Activated T-helper 2 cell treated with anti-CD3 and anti-CD28 coated beads, Interferon-gamma antibody, Interleukin-2, Interleukin-4, amounts not matched to agents 10 μg/mL and 5 μg/mL and 100 μg/mL, durations not matched to agents 14 hours and 24 hours and 36 hours (primary cell): Measurements from ENCODE around the gene NPAS3. TPM values are rescaled to one million over a fixed set of nuclear protein-coding genes. Genes with fewer than 3 reads are reported as not detected.

Source experiments
- DNase-seq: peaks from one replicate; pipeline ENCODE4 v3.0.0; 2021; ENCODE audit warnings: low spot score
- H3K27ac Mint-ChIP-seq: one replicate; pipeline ENCODE4 v1.8.0; 2021; ENCODE audit warnings: mixed read lengths
- H3K27me3 Mint-ChIP-seq: one replicate; pipeline ENCODE4 v1.8.0; 2021; ENCODE audit warnings: low read depth, mixed read lengths
- H3K36me3 Mint-ChIP-seq: one replicate; pipeline ENCODE4 v1.8.0; 2021; ENCODE audit warnings: low read depth, mixed read lengths
- H3K4me1 Mint-ChIP-seq: one replicate; pipeline ENCODE4 v1.8.0; 2021; ENCODE audit warnings: low read depth, mixed read lengths
- H3K4me3 Mint-ChIP-seq: one replicate; pipeline ENCODE4 v1.8.0; 2021; ENCODE audit warnings: low read depth, mild to moderate bottlenecking, moderate library complexity, mixed read lengths
- H3K9me3 Mint-ChIP-seq: one replicate; pipeline ENCODE4 v1.8.0; 2021; ENCODE audit warnings: mixed read lengths
- intact Hi-C: fragments of 100-400 bp; cut with micrococcal nuclease; formaldehyde crosslinking; loops from one replicate; pipeline ENCODE4 v1.15.1; 2023
- total RNA-seq: library from RNA; stranded (reverse); gene quantifications from 2 replicates; pipeline ENCODE4 v1.2.3, GENCODE V29; 2022

Gene NPAS3
- total RNA-seq, 1 donor from 2014 or later, result not detected

DNA sequence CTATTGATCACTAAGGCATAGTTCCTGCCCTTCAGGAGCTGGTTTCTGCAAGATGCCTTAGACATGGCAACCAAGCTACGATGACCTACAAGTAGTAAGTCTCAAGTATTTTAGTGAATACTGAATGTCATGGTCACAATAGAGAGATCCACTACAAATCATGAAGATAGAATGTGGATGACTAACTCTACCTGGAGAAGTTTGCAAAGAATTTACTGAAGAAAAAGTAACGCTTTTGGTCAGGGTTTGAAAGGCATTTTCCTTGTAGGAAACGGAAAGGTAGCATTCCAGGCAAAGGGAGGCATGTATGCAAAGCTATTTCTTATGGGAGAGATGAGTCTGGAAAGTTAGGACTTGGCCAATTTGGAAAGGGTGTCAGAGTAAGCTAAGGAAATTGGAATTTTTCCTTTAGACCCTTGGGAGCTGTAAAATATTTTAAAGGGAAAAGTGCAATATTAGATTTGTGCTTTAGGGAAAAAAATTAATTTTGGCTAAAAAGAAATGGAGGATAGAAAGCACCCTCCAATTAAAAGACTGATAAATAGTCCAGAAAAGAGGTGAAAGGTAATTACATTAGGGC is 634.7 kb downstream of the NPAS3 start:
- intact Hi-C loops, result no loop called here
- no peaks in the 10 kb centered on the region for H3K36me3 Mint-ChIP-seq
- no peak overlapping the region for H3K27ac Mint-ChIP-seq
- no peak for DNase-seq
- peaks cover 6% of the 10 kb centered on the region for H3K9me3 Mint-ChIP-seq
- H3K27me3 Mint-ChIP-seq, result no peaks in the 10 kb centered on the region
- no peak overlapping the region for H3K4me3 Mint-ChIP-seq
- H3K4me1 Mint-ChIP-seq, result no peaks in the 10 kb centered on the region

DNA sequence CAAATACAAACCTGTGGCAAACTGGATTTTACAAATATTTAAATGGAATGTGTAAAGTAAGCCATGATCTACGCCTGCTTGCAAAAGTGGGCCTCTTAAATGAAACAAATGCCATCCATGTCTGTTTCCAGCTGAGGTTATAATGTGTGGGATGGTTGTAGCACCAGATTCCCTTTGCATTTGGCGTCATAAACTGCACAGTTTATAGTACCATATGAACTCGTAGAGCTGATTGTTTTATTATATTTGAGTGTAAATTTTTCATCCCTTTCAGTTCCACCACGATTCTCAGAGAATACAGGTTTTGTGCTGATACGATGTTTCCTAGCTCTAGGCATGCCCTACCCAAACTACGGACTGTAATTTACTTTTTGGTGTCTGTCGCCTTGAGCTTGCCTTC is 637.3 kb downstream of the NPAS3 start:
- Mint-ChIP-seq H3K27me3 (no peaks in the 10 kb centered on the region), H3K36me3 (no peaks in the 10 kb centered on the region), H3K27ac (no peak overlapping the region), H3K9me3 (peaks cover 6% of the 10 kb centered on the region), H3K4me1 (no peaks in the 10 kb centered on the region), H3K4me3 (no peak overlapping the region)
- no peak for DNase-seq
- intact Hi-C loops, result no loop called here

DNA sequence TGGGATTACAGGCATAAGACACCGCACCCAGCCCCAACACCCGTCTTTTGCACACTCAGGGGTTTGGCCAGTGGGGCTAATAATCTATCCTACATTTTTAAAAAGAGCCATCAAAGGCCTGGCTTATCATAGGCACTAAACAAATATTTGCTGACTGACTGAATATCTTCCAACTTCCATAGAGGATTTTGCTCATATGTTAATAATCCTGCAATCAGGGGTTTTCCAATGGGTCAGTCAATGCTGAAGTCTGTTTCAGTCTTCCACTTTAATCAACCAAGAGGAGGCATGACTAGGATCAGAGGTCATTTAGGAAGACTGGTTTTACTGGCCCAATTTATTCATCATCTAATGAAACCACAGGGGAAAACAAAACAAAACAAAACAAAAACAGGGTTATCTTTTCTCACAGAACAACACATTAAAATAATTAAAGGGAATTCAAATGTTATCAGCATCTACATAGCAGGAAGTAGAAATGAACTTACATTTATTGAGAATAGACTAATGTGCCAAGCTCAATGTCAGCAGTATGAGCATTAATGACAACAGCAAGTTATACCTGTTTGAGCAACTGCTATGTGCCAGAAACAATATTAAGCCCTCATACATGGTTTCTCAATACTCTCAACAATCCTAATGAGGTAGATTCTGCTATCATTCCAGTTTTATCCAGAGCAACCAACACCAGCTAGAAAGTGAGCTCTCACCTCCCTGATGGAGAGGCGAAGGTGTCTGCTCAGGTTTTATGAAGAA is 640.0 kb downstream of the NPAS3 start:
- H3K27me3 Mint-ChIP-seq, result no peaks in the 10 kb centered on the region
- H3K9me3 Mint-ChIP-seq, result peaks cover 2% of the 10 kb centered on the region
- no peak overlapping the region for H3K4me3 Mint-ChIP-seq
- no peaks in the 10 kb centered on the region for H3K36me3 Mint-ChIP-seq
- no peaks in the 10 kb centered on the region for H3K4me1 Mint-ChIP-seq
- no peak overlapping the region for H3K27ac Mint-ChIP-seq
- DNase-seq, result no peak
- intact Hi-C loops, result no loop called here

DNA sequence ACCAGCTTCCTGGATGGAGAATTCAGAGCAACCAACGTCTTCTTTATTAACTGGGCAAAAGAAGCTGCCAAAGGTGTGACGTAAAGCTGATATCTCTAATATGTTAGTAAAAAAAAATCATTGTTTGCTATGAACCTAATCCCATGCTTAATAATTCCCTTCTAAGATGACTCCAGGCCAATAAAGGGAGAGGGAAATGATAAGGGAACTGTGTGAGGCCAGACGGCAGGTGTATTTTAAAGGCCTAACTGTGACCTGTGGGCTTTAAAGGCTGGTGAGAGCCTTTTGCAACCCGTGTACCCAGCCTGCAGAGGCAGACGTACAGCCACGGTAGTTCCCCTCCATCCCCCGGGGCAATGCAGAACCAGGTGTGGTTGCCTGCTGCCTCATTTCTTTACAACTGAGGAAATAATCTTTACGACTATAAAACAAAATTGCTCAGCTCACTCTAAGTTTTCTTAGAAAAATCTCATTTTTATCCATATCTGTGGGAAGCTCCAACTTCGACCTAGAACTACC is 641.6 kb downstream of the NPAS3 start:
- H3K36me3 Mint-ChIP-seq, result no peaks in the 10 kb centered on the region
- intact Hi-C loops, result no loop called here
- H3K4me3 Mint-ChIP-seq, result no peak overlapping the region
- no peak for DNase-seq
- H3K27ac Mint-ChIP-seq, result no peak overlapping the region
- H3K4me1 Mint-ChIP-seq, result no peaks in the 10 kb centered on the region
- H3K9me3 Mint-ChIP-seq, result no peaks in the 10 kb centered on the region
- H3K27me3 Mint-ChIP-seq, result no peaks in the 10 kb centered on the region

DNA sequence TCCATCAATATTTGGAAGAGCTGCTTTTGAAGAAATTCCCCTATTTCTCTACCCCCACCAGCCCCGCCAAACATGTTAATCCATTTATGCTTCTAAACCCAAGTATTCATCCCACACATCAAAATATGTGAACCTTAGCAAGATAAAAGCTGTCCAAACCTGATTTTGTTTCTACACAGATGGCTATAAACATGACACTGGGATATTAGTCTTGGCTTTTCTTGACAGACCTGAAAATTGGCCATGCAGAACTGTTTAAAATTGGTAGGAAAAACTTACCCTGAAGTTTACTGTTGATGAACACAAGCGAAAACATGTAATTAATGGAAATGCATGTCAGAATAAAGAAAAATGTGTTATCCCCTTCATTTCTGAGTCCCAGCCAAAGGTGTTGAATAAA is 642.2 kb downstream of the NPAS3 start:
- H3K4me1 Mint-ChIP-seq, result no peaks in the 10 kb centered on the region
- no peak overlapping the region for H3K27ac Mint-ChIP-seq
- H3K27me3 Mint-ChIP-seq, result no peaks in the 10 kb centered on the region
- H3K36me3 Mint-ChIP-seq, result no peaks in the 10 kb centered on the region
- H3K9me3 Mint-ChIP-seq, result no peaks in the 10 kb centered on the region
- no peak for DNase-seq
- intact Hi-C loops, result no loop called here
- H3K4me3 Mint-ChIP-seq, result no peak overlapping the region

DNA sequence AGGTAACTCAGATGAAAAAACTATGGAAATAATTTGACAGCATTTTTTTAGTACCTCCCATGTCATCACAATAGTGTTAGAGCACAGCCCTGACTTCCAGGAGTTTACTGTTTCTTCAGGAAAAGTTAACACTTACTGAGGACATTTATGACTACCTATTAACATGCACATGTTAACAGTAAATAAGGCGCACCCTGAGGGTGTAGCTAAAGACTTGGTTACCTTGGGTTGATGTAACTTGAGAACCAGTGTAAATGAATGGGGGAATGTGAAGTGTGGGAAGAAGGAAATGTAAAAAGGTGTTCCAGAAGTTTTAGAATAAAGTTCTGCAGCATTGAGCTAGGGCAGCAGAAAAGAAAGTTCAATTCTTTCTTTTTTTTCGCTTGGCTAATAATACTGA is 646.0 kb downstream of the NPAS3 start:
- no peak overlapping the region for H3K27ac Mint-ChIP-seq
- H3K9me3 Mint-ChIP-seq, result no peaks in the 10 kb centered on the region
- no peaks in the 10 kb centered on the region for H3K27me3 Mint-ChIP-seq
- no peak for DNase-seq
- H3K4me1 Mint-ChIP-seq, result no peaks in the 10 kb centered on the region
- intact Hi-C loops, result no loop called here
- H3K4me3 Mint-ChIP-seq, result no peak overlapping the region
- no peaks in the 10 kb centered on the region for H3K36me3 Mint-ChIP-seq

DNA sequence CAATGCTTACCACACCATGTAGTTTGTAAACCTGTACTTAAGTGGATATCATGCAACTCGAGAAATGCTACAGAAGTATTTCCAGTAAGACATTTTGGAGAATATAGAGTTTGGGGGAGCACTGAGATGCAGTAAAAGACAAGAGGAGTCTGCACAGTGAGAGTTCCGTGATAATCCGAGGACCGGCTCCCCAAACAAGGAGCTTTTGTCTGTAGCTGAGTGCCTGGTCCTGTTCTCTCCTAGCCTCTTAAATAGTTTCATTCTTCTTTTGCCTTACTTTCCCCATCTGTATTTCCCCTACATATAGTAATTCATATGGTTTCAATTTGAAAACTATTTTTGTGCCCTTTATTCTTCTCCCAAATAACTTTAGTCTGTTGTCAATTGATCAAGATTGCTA is 648.1 kb downstream of the NPAS3 start:
- H3K4me3 Mint-ChIP-seq, result no peak overlapping the region
- no peaks in the 10 kb centered on the region for H3K9me3 Mint-ChIP-seq
- no peak for DNase-seq
- no peak overlapping the region for H3K27ac Mint-ChIP-seq
- H3K27me3 Mint-ChIP-seq, result no peaks in the 10 kb centered on the region
- no peaks in the 10 kb centered on the region for H3K36me3 Mint-ChIP-seq
- intact Hi-C loops, result no loop called here
- no peaks in the 10 kb centered on the region for H3K4me1 Mint-ChIP-seq

DNA sequence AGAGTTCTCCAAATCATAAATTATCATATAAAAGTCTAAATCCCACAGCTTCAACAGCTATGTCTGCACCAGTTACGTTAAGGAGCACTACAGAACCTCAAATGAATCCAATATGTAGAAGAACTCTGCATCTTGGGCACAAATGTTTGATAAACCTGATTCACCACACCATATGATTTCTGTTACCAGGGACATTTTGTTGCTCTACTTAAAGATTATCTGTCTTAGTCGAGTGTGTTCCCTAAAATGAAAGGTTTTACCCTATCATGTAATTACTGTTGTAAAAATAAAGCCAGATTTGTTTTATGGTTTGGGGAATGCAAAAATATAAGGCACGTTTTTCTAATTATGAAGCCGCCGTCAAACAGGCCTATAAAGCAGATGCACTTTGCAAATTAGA is 649.1 kb downstream of the NPAS3 start:
- no peaks in the 10 kb centered on the region for H3K4me1 Mint-ChIP-seq
- H3K4me3 Mint-ChIP-seq, result no peak overlapping the region
- no peaks in the 10 kb centered on the region for H3K9me3 Mint-ChIP-seq
- intact Hi-C loops, result no loop called here
- no peak for DNase-seq
- H3K27ac Mint-ChIP-seq, result no peak overlapping the region
- H3K27me3 Mint-ChIP-seq, result no peaks in the 10 kb centered on the region
- no peaks in the 10 kb centered on the region for H3K36me3 Mint-ChIP-seq

DNA sequence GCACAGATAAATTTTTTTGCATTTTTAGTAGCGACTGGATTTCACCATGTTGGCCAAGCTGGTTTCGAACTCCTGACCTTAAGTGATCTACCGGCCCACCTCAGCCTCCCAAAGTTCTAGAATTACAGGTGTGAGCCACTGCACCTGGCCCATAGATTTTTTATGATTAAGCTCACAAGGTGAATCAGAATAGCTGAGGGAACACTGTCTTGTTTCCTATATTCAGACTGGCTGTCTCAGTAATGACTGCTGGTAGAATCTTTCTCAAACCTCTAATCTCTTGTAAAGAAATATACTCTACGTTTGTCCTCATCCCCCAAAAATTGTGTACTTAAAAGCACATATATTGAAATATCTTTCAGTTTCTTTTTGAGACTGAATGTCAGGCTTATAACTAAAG is 650.1 kb downstream of the NPAS3 start:
- Mint-ChIP-seq H3K4me3 (no peak overlapping the region), H3K27me3 (no peaks in the 10 kb centered on the region), H3K36me3 (no peaks in the 10 kb centered on the region), H3K9me3 (no peaks in the 10 kb centered on the region), H3K4me1 (no peaks in the 10 kb centered on the region), H3K27ac (no peak overlapping the region)
- no peak for DNase-seq
- intact Hi-C loops, result no loop called here

DNA sequence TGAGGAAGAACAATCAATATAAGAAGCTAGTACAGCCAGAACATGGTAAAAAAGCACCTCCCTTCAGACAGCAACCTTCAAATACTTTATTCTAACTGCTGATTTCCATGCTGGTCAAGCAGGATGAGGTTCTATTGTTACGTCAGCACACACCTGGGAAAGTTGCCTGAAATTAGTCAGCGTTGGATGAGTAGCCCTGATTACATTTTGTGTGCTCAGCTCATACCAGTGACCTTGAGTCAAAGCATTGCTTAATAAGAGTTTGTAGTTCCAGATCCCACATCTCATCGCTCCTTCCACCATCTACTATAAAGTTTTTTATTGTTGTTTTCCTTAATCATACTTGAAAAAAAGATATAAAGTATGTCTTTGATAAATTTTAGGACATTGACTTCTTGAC is 650.7 kb downstream of the NPAS3 start:
- H3K27me3 Mint-ChIP-seq, result no peaks in the 10 kb centered on the region
- no peak for DNase-seq
- intact Hi-C loops, result no loop called here
- H3K4me1 Mint-ChIP-seq, result no peaks in the 10 kb centered on the region
- H3K9me3 Mint-ChIP-seq, result no peaks in the 10 kb centered on the region
- no peak overlapping the region for H3K4me3 Mint-ChIP-seq
- H3K36me3 Mint-ChIP-seq, result no peaks in the 10 kb centered on the region
- no peak overlapping the region for H3K27ac Mint-ChIP-seq

DNA sequence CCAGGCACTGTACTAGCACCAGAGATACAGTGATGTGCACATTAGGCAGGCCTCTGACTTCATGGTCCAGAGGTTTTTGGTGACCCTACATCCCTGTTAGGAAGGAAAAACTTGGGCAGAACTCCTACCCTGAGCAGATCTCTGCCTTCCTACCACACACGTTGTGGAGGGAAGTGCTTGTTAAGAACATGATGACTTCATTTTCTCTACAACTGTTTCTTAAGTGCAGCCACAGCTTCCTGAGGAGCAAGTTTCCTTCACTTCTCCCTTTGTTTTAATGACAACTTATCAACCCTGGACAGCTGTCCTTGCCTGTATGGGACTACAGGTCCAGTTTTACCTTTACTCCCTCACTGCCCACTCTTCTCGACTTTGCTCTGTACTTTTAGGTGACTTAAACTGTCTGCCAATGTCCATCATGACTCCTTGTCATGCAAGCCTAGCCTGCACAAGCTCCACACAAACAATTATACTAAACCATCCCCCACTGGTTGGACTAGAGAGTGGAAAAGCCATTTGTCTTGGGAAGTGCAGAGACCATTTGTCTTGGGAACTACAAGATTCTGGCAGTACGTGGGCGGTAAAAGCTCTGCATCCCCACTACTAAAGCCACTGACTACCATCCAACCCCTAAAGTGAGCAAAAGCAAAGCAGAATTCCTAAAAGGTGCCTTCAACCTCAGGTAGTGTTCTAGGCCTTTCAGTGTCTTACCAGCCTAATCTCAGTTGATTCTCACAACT is 652.4 kb downstream of the NPAS3 start:
- intact Hi-C loops, result no loop called here
- no peak for DNase-seq
- no peaks in the 10 kb centered on the region for H3K27me3 Mint-ChIP-seq
- no peaks in the 10 kb centered on the region for H3K4me1 Mint-ChIP-seq
- no peak overlapping the region for H3K27ac Mint-ChIP-seq
- no peaks in the 10 kb centered on the region for H3K9me3 Mint-ChIP-seq
- no peak overlapping the region for H3K4me3 Mint-ChIP-seq
- H3K36me3 Mint-ChIP-seq, result no peaks in the 10 kb centered on the region

DNA sequence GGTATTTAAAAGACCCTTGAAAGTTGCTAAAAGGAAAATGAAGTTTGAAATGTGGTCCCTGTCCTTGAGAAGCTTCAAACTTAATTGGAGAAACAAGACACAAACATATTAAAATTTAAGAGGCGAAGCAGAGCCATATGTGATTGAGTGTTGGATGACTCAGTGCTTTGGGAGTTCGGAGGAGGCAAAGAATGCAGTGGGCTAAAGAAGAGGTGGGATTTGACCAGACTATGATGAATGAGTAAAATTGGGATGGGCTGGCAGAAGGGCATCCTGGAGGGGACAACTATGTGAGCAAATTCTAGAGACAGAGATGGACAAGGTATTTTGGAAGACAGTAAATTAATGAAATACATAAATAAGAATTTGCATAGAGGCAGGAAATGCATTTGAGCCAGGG is 653.6 kb downstream of the NPAS3 start:
- Mint-ChIP-seq H3K27ac (no peak overlapping the region), H3K4me3 (no peak overlapping the region), H3K9me3 (no peaks in the 10 kb centered on the region), H3K4me1 (no peaks in the 10 kb centered on the region), H3K36me3 (no peaks in the 10 kb centered on the region), H3K27me3 (no peaks in the 10 kb centered on the region)
- intact Hi-C loops, result no loop called here
- DNase-seq, result no peak
